Measurements from ENCODE around the gene KCNQ5.

Gene KCNQ5

GRCh38 chr6:72640615-72640930 lies 18.7 kb downstream of the KCNQ5 start:
- FAIRE-seq, result no peak

DNA sequence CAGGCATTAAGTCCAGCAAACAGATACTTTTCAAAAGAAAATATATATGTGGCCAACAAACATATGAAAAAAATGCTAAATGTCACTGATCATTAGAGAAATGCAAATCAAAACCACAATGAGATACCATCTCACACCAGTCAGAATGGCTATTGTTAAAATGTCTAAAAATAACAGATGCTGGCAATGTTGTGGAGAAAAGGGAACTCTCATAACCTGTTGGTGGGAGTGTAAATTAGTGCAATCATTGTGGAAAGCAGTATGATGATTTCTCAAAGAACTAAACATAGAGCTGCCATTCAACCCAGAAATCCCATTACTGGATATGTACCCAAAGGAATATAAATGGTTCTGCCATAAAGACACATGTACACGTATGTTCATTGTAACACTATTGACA lies 20.6 kb downstream of the KCNQ5 start:
- FAIRE-seq, result no peak

DNA sequence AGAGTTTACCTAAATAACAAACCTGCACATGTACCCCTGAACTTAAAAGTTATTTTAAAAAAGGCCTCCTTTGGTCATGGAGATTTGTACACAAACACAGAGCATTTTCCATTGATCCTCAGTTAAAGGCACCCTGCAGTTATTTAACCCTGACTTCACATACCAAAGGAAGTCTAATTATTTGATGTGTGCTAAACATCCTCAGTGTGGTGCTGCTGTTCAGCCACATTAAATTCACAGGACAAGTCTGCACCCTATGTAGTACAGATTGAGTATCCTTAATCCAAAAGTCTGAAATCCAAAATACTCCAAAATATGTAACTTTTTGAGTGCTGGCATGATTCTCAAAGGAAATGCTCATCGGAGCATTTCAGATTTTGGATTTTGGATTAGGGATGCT lies 21.4 kb downstream of the KCNQ5 start:
- no peak for FAIRE-seq

- FAIRE-seq, result no peak
Observed at GRCh38 chr6:72646604-72647485, 25.0 kb downstream of the KCNQ5 start.

DNA sequence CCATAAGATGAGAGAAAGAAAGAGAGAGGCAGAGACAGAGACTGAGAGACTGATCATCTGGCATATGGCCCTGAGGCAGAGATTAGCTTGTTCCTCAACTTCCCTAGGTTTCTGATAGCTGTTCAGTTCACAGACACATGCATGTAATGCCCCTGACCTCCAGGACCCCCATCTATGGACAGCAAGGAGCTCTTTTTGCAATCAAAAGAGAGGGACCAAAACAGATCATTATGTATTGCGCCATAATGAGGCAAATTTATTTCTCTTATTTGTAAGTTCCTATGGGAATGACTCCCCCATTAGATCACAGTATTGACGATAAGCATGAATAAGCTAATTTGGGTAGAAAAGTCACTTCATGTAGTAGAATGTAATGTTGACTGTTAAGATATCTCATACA lies 25.6 kb downstream of the KCNQ5 start:
- FAIRE-seq, result no peak

- no peak for FAIRE-seq
Observed at GRCh38 chr6:72649032-72649984, 27.4 kb downstream of the KCNQ5 start.

GRCh38 chr6:72650081-72650745 lies 28.3 kb downstream of the KCNQ5 start:
- FAIRE-seq, result no peak

DNA sequence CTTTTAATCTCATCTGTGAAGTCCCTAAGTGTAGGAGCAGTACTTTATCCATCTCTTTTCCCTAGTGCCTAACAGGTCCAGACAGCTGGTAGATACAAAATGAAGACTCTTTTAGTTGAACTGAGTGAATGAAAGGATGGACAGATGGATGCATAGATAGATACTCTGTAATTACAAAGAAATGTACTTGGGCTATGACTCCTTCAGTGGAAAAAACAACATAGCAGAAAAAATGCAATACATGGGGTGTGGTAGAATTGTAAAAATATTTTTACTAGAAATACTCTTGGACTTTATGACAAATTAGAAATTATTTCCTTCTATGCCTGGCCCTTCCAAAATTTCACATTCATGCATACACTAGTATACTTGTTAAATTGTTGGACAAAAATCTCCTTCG lies 29.3 kb downstream of the KCNQ5 start:
- FAIRE-seq, result no peak

DNA sequence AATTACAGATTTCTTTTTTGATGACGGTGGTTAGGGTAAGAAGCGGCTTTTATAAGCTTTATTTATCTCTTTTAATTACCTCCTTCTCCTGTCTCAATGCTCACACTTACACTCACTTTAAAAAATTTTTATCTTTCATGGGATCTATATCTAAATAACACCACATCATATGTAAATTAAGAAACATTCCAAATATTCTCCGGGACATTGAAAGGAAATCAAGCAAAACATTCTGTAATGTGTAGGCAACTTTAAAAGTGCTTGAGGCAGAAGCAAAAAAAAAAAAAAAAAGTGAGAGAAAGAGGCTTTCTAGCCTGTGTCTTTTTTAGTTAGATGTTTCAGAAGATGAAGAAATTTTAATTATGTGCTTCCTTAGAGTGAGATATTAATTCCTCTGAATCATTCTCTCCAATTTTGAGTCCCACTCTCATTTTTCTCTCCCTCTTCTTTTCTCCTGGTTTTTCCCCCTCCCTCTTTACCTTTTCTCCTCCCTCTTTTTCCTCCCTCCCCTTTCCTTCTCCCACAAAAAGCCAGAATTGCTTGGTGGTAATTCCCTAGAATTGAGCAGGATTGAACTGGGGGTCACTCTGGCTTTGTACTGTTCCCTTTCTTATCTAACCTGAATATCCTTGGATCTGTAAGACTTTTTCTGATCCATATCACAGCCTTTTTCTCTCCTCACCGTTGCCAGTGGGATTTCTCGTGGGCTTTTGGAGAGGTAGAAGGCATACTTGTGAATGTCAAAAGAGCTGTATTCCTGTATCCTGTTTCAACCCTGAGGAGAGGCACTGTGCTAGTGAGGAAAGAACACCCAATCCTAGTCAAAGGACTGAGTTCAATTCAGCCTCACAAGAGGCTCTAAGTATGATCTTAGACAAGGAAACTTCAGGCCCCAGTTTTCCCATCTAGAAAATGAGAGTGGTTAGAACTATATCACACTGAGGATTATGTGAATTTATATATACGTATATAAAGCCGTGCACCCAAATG lies 30.4 kb downstream of the KCNQ5 start:
- FAIRE-seq, result no peak

DNA sequence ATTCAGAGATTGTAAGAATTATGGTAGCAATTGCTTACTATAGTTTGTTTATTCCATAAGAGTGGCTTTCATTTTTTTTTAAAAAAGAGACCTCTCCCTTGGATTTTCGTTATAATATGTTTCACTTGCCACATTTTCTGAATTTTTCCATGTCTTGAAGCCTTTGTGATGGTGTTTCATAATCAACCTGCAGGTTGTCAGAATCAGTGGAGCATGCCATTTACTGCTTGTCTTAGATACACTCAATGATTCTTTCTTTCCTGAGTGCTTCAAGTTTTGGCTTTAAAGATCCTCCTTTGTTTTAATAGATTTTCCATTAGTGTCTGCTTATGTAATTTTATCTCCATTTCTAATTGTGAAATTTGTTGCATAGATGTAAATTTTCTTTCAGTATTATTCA lies 31.2 kb downstream of the KCNQ5 start:
- FAIRE-seq, result no peak

- no peak for FAIRE-seq
Observed at GRCh38 chr6:72654071-72654621, 32.3 kb downstream of the KCNQ5 start.

- no peak for FAIRE-seq
Observed at GRCh38 chr6:72657407-72658197, 35.7 kb downstream of the KCNQ5 start.

DNA sequence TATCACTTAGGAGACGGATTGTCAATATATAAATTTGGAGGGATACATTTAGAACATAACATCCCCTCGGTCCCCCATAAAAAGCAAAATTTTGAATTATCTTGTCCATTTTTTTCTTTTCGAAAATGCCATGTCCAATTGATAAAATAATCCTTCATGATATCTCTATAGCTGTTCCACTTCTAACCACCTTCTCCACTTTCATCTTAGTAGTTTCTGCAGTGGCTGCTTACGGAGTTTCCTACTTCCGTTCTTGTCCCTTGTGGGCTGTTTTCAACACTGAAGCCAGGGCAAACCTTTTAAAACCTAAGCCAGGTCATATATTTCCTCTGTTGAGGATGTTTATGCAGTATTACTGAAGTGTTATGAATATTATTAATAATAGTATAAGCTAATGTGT lies 37.9 kb downstream of the KCNQ5 start:
- no peak for FAIRE-seq

- no peak for FAIRE-seq
Observed at GRCh38 chr6:72661411-72661810, 39.5 kb downstream of the KCNQ5 start.

GRCh38 chr6:72665599-72665998 lies 43.7 kb downstream of the KCNQ5 start:
- FAIRE-seq, result no peak

DNA sequence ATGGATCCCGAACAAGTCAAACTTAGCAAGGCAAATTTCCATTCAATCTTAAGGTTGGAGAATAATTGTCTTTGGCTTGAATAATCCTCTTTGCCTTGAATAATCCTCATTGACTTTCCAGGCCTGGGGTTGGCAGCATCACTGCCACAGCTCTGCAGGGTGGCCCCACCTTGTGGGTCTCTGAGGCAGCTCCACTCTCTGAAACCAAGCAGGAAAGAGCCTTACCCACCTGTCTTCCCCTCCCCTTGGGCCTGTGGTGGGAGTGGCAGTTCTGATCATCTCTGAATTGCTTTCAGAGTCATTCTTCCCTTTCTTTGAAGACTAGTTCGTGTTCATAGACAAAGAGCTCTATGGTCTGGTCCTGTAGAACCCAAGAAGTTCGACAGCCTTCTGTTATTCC lies 47.5 kb downstream of the KCNQ5 start:
- FAIRE-seq, result no peak

DNA sequence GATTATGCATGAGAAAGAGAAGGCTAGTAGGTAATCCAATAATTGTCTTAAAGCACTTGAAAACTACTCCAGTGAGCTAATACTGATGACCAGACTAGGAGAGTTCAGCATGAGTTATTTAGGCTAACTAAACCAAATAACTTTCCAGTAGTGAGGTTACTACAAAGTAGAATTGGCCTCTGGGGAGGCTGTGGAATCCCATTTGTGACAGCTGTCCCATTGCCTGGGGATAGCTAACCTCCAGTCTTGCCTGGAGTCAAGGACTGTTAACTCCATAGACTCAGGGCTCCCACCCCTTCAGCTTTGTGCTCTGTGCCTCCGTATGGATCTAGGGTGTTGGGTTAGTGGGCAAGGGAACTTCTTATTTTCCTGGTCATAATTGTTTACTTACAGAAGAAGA lies 51.0 kb downstream of the KCNQ5 start:
- FAIRE-seq, result no peak

GRCh38 chr6:72674842-72675241 lies 53.0 kb downstream of the KCNQ5 start:
- FAIRE-seq, result no peak

- no peak for FAIRE-seq
Observed at GRCh38 chr6:72675396-72675795, 53.5 kb downstream of the KCNQ5 start.

GRCh38 chr6:72676995-72677394 lies 55.1 kb downstream of the KCNQ5 start:
- FAIRE-seq, result no peak

GRCh38 chr6:72677740-72678139 lies 55.9 kb downstream of the KCNQ5 start:
- FAIRE-seq, result no peak

Data from colon (tissue), 2 donors.